Measurements from ENCODE around the gene MCM3AP.
"Not testable (repeated sequence)": the region's sequence is repeated elsewhere in the genome, so short reads cannot be mapped to it uniquely, and the experiment has no call there.

Gene MCM3AP

DNA sequence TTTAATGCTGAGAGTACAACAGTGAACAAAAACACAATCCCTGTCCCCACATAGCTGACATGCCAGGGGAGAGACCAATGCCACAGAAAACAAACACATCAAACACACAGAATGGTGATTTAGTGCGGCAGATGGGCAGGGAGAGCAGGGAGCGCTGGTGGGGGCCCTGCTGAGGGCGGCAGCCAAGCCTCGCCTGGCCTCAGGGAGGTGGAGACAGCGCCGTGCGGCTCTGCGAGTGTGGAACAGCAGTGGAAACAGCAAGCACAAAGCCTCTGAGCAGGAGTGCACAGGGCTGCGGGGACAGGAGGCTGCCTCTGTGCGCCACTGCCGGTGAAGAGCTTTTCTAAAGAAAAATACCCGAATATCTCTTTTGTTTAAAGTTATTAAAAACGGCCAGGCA is 17.0 kb downstream of the MCM3AP start:
- DNase-seq: no peak

DNA sequence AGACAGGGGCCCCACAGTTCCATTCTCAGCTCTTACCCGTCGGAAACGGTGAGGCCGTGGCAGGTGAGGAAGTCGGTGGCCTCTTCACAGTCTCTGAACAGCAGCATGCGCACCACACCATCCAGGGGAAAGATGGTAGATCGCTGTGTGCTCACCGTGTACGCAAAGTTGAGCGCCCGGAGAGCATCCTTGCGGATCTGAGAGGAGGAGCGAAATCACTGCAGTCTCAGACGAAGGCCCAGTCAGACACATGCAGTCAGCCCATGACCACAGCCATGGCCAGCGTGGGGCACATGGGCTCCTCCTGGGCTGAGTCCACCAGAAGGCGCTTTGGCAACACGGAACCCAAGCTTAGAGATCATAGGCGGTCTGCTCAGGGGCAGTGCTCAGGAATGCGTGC is 18.5 kb downstream of the MCM3AP start:
- no peak for DNase-seq

DNA sequence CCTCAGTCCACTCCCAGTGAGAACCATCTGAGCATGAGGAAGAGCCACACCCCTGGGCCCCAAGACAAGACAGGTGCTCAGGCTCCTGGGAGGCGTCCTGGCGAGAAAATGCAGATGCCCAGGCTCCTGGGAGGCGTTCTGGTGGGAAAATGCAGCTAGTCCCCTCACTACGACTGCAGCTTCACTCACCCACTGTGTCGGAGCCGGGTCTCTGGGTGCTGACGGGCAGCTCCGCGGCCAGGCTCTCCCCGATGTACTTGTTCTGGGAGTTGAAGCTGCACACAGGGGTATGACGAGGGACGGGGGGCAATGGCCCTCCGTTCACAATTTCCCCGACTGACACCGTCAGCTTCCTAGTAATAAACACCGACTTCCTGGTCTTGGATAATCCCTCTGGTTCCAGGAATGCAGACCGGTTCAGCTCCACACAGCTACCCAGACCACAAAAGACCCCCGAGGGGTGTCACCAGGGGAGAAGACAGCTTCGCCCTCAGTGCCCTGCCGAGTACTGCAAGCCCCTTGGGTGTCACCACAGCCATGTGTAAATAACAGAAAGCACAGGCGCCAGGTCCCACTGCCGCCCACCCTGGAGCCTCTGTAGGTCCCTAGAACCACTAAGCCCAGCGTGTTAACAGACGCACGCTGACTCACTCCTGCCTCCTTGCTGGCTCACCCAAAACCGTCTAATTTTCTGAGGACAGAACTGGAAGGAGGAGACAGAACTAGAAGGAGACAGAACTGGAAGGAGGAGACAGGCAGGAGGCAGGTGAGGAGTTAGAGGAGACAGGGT is 19.5 kb downstream of the MCM3AP start:
- DNase-seq: no peak

DNA sequence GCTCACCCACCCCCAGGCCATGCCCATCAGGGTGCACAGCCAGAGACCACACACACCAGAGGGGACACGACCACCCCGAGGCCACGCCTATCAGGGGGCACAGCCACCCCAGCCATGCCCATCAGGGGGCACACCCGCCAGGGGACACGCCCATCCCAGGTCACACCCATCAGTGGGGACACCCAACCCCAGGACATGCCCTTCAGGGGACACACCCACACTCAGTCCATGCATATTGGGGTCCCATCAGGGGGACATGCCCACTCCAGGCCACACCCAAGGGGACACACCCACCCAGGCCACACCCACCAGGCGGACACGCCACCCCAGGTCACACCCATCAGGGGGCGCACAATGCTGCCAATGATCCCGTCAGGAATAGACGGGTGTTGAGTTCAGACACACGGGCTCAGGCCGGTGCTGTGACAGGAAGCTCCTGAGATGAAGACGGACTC is 20.7 kb downstream of the MCM3AP start:
- no peak for DNase-seq

DNA sequence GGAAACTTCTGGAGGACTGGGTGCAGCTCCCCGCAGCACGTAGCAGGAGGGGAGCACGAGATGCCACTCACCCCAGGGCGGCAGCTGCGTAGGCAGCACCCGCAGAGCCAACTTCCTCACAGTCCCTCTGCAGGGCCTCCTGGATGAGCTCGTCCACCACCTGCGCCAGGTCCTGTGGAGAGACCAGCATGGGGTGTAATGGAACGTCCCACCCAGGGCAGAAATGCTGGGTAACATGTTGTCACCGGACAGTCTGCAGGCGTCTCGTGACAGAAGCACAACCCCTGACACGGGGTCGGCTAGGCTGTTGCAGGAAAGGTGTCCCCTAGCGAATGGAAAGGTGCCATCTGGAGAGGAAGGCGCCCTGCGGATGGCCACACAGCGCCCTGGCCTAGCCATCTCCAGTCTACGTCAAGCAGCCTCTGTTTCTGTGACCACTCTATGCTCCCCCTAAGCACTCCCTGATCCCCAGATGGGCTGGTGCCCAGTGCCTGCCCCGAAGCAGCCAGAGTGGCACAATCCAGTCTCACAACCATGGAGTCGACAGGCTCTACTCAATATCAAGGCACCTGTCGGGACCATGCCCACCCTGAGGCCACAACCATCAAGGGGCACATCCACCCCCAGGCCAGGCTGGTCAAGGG is 21.2 kb downstream of the MCM3AP start:
- DNase-seq: no peak

DNA sequence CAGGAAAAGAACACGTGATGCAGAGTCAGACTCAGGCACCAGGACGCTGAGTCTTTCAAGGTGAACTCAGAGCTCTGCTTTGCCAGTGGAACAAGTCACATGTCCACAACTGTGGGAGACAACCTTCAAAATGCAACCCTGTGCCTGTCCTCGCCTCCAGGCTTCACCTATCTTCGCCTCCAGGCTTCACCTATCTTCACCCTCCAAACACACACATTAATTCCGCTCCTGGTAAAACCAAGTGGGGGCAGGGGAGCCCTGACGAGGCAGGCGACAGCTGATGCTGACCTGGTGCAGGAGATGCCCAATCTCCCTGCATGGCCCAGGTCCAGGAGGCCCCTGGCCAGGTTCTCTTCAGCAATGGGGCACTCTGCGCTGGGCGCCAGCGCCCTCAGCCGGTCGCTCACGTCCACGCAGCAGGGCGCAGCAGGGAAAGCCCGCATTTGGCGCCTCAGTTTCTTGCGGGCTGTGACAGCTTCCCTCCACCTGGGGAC is 28.9 kb downstream of the MCM3AP start:
- DNase-seq: no peak

DNA sequence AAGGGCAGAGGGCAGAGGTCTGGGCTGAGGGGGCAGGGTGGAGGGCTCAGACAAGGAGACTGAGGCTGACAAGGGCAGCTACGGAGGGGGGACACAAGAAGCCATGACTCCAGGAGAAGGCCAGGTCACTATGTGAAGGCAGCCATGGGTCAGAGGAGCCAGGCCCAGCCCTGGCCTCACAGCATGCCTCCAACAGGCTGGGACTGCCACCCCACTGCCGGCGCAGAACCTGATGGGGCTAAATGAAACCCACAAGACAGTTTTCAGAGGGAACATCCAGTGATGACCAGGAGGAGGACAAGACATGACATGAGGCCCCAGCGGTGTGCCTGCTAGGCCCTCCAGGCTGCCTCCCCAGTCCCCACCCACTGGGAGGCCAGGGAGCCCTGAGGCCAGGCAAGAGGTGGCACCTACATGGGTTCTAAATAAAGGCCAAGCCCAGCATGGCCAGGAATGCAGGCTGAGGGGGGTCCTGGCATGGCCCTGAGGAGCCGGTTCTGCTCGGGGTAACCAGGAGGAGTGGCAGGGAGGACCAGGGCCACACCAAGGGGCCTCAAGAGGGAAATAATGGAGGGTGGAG is 29.6 kb downstream of the MCM3AP start:
- no peak for DNase-seq

DNA sequence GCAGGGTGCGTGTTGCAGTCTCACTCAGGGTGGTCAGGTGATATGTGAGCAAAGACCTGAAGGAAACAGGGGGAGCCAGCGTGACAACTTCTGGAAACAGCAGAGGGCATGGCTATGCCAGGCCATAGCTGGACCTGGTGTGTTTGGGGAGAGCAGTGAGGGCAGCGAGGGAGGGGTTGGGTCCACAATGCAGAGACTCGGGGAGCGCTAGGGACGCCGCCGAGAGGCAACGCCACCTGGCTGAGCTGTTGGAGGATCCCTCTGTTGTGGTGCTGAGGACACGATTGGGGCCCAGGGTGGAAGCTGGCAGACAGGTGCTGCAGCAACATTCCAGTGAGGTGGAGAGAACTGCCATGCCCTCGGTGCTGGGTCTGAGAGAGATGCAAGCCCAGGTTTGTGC is 30.2 kb downstream of the MCM3AP start:
- no peak for DNase-seq

DNA sequence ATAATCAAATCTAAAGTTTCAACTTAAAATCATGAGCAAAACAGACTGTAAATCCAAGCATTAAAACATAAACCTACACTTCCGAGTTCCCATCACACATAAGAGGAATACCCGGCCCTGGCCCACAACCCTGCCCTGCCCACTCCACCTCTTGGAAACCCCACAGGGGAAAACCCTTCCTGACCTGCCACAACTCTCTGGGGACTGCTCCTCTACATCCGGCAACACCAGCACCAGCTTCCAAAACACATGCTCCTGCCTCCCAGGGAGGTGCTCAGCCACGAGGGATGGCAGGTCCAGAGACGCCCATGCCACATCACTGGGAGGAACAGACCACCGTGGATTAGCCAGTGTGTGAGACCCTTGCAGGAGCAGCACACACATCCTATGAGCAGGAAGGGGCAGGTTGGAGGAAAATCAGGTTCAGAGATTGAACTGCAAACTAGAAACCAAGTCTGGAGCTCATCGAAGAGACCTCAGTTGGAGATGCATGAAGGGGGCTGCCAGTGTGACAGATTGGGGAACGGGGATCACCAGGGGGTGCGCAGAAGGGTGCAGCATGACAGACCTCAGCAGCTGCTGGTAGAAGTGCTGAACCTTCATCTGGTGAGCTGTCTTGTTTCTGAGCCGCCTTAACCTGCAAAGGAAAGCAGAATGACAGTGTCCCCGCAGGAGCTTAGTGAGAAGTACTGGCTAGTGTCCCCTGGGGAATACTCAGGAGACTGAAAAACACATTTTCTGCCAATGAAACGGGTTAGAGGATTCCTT is 31.0 kb downstream of the MCM3AP start:
- no peak for DNase-seq

DNA sequence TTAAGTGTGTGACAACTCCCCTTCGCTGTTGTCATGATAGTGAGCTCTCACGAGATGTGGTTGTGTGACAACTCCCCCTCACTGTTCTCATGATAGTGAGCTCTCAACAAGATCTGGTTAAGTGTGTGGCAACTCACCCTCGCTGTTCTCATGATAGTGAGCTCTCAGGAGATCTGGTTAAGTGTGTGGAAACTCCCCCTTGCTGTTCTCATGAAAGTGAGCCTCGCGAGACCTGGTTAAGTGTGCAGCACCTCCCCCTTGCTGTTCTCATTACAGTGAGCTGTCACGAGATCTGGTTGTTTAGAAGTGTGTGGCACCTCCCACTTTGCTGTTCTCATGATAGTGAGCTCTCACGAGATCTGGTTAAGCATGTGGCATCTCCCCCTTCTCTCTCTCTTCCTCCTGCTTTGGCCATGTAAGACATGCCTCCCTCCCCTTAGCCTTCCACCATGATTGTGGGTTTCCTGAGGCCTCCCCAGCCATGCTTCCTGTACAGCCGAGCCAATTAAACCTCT is 31.7 kb downstream of the MCM3AP start:
- DNase-seq: peak; percentile 24 to 40

DNA sequence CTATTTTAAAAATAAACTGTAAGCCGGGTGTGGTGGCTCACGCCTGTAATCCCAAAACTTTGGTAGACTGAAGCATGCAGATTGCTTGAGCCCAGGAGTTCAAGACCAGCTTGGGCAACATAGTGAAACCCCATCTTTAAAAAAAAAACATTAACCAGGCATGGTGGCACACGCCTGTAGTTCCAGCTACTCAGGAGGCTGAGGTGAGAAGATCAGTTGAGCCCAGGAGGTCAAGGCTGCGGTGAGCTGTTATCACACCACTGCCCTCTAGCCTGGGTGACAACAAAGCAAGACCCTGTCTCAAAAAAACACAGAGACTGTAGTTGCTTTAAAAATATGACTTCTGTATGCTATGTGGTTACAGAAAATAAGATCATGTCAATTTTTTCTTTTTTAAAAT is 32.6 kb downstream of the MCM3AP start:
- DNase-seq: no peak

DNA sequence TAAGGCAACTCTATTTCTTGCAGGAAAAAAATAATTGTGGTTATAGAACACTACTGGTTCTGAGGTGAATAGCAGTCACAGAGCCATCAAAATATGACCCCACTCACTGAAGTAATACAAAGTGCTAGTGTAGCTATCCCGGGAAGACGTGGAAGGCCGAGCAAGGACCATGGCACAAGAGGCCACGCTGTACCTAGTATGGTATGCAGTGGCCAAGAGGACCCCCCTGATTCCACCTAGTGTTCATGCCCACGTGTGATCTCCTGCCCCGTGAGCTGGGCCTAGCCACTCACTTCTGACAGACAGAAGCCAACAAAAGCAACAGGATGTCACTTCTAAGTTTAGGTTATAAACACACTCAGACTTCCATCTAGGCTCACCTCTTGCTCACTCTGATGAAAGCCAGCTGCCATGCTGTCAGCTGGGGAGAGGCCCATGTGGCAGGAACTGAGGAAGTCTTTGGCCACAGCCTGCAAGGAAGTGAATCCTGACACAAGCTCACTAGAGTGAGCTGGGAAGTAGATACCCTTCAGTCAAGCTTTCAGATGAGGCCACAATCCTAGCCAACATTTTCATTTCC is 35.2 kb downstream of the MCM3AP start:
- DNase-seq: no peak

DNA sequence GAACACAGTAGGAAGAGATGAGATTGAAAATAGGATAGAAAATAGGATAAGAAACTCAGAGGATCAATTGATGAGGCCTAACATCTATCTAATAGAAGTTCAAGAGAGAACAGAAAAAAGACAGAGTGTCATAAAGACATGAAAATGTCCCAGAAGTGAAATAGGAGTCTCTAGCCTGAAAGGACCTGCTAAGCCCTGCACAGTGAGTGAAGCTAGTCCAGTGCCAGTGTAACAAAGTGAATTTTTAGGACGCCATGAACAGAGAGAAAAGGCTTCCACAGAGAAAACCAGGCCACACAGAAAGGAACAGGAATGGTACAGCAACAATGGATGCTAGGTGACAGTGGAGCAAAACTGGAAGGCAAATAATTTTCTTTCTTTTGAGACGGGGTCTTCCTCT is 36.6 kb downstream of the MCM3AP start:
- DNase-seq: no peak

DNA sequence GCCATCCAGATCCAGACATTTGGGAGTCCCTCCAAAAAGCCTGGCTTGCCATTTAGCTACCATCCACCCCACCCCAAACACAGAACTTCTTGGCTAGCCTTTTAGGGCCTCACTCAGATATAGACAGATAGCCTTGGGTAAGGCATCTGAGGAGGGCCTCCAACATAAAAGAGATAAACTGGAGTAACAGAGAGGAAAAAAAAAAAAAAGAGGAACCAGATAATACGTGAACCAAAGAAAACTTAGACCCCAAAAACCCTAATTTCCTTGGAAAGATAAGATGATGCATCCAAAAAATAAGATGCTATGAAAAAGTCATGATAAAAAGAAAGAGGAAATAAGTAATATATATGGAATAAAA is 37.0 kb downstream of the MCM3AP start:
- no peak for DNase-seq

DNA sequence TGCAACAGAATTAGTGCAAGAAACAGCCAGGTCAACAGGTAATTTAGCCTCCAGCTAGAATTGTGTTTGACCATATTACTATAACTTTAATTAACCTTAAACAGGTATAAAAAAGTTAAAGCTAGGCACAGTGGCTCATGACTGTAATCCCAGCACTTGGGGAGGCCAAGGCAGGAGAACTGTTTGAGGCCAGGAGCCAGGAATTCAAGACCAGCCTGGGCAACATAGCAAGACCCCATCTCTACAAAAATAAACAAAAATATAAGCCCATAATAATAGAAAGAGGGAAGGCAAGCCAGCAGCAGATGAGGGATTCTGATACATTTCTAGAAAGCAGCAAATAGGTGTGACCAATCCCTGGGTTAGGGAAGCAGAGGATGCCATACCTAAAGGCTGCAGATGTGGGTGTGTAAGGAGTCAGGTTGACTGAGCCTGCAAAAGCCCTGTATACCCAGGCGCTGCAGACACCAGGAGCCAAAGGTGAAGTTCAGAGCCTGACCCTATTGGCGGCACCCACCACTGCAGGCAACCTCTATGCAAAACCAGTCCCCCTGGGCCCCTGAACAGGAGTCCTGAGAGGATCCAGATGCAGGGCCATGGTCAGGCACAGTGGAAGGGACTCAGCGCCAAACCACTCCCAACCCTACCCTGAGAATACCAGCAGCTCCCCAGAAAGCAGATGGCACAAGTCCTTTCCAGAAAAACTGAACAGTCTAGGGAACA is 37.6 kb downstream of the MCM3AP start:
- DNase-seq: no peak

DNA sequence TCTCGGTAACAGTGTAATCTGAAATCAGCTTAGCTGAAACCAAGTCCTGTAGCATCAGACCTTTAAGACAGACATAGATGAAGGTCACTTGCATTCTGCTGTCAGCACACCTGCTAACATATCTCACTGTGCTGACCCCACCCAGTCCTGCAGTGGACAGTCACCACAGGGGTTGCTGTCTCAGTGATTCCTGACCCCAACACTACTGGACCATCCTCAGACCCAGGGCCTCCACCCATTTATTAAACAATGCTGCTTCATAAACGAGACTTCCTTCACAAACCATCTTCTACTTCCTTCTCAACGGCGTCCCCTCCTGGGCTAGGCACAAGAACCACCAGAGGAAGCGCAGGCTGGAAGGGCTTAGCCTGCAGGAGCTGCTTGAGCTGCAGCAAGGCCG is 39.1 kb downstream of the MCM3AP start:
- DNase-seq: no peak

DNA sequence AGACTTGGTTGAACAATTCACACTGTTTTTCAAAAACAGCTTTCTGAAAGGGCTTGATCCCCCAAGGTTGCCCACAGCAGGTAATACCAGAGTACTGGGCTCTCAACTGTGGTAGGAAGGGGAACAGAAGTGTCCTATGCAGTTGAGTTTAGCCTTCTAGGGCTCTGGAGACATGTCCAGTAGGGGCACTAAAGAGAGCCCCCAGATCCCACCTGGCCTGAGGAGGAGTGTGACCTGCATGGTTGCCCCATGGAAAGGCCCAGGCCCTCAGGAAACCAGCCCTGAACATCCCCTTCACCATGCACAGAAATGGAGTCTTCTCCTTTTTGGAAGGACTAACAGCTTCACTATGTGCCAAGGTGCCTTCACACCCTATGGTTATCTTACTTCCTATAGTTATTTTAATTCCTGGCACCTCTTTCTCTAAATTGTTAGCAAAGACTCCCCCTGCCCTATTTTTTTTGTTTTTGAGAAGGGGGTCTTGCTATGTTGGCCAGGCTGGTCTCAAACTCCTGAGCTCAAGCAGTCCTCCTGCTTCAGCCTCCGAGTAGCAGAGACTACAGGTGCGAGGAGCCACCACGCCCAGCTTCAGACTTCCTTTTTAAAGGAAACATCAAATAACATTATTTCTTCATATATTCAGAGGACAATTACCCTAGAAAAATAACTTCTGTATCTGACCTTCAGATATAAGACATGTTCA is 40.0 kb downstream of the MCM3AP start:
- no peak for DNase-seq

DNA sequence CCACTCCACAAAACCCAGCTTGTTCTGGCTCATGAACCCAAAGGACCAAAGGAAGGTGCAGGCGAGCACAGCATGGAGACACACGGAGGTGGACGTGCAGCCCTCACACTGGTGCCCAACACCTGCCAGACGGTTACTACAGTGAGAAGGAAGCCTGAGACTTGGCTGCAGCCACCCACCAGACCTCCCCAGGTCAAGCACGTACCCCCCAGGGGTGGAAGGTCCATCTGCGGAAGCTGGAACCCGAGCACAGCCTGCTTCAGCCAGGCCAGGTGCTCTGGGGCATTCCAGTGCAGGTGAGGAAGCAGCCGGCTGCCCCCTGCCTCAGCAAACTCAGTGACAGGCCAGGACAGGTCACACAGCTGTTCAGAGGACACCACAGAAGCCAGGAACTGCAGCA is 40.8 kb downstream of the MCM3AP start:
- DNase-seq: no peak

DNA sequence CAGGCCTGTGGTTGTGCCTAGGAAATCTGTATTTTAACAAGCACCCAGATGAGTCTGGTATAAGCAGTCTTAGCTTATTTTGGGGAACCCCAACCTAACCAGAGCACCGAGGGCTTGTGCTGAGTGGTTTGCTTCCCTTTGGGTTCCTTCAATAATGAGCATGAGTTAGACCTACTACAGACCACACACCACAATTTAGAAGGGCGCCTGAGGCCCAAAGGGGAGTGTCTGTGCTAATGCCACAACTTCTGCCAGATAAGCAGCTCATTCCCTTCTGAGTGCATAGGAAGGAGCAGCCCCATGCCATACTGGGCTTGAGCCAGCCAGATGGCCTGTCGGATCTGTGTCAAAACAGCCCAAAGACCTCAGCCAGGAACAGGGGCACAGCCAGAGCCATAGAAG is 41.5 kb downstream of the MCM3AP start:
- no peak for DNase-seq

DNA sequence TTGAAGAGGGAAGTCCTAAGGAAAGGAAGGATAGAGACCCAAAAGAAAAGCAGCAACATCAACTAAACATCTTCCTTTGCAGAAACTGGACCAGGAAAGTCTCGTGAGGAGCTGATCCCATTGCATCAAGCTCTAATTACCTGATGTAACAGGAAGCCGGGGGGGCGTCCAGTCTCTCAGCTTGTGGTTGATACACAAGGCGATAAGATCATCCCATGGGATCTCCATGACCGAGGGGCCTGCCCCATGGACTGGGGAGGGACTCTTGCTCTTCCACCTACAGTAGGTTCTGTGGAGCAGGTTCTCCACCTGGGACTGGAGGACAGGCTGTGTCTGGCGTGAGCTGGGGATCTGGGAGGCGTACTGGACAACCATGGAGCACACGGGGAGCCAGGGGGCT is 42.1 kb downstream of the MCM3AP start:
- no peak for DNase-seq

DNA sequence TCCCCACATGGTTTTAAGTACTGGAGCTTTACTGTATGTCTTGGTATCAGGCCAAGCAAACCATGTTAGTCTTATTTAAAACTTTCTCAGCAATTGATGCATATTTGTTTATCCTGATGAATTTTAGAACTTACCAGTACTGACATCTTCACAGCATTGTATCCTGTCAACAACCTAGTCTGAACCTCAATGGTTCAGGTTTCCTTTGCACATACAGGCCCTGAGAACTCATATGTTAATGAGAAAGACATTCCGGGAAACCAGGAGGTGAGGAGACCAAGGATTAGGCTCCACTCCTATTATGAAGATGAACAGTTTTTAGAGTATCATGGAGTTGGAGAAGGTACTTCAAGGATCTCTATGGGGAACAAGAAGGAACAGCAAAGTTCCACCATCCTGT is 43.8 kb downstream of the MCM3AP start:
- not testable (repeated sequence) for DNase-seq

Measured in stimulated activated CD4-positive, alpha-beta T cell treated with anti-CD3 and anti-CD28 coated beads, Interleukin-4, amount 100 ng/mL, for 4 hours (primary cell).